Mucosa of rectum (tissue), 2 donors: ENCODE measurements around the gene MMP24OS.

Experiments used
- H3K27ac ChIP-seq, 2 donors: one replicate each; pipeline ENCODE4 v1.7.0; 2013; ENCODE audit warnings: inconsistent platforms in 2 of 2, low read depth in 2 of 2, low read length in 2 of 2
- H3K27me3 ChIP-seq, 2 donors: one replicate each; pipeline ENCODE4 v1.7.0; 2013; ENCODE audit warnings: low read length in 2 of 2; ENCODE audit not compliant: control insufficient read depth in 2 of 2, insufficient read depth in 2 of 2
- H3K36me3 ChIP-seq, 2 donors: one replicate each; pipeline ENCODE4 v1.7.0; 2013; ENCODE audit warnings: low read length in 2 of 2; ENCODE audit not compliant: control insufficient read depth in 2 of 2, insufficient read depth in 2 of 2
- H3K4me1 ChIP-seq, 2 donors: one replicate each; pipeline ENCODE4 v1.7.0; 2013; ENCODE audit warnings: low read length in 2 of 2, mild to moderate bottlenecking in 1 of 2; ENCODE audit not compliant: control insufficient read depth in 2 of 2, insufficient read depth in 2 of 2
- H3K4me3 ChIP-seq, 2 donors: one replicate each; pipeline ENCODE4 v1.7.0; 2013; ENCODE audit warnings: low read length in 2 of 2
- H3K9ac ChIP-seq, 2 donors: one replicate each; pipeline ENCODE4 v1.7.0; 2013; ENCODE audit warnings: low read length in 2 of 2, low read depth in 1 of 2, mild to moderate bottlenecking in 1 of 2
- H3K9me3 ChIP-seq, 2 donors: one replicate each; pipeline ENCODE4 v1.7.0; 2013; ENCODE audit warnings: low read length in 2 of 2; ENCODE audit not compliant: control insufficient read depth in 2 of 2
- donor health status: healthy.
- donor health status: Normal muscosa, but diverticular disease.

The MMP24OS gene

GRCh38 chr20:35275741-35276251, 2.1 kb downstream of the MMP24OS start:
- H3K27me3 ChIP-seq, result no peaks in the 10 kb centered on the region
- H3K27ac ChIP-seq, result no peak overlapping the region
- peaks cover 46 to 47% of the 10 kb centered on the region in 2 donors for H3K36me3 ChIP-seq
- H3K4me1 ChIP-seq, result peaks cover 11 to 15% of the 10 kb centered on the region in 2 donors
- no peak overlapping the region for H3K9ac ChIP-seq
- H3K4me3 ChIP-seq, result no peak overlapping the region
- no peaks in the 10 kb centered on the region for H3K9me3 ChIP-seq

GRCh38 chr20:35274172-35275092, 3.5 kb downstream of the MMP24OS start:
- Histone ChIP-seq H3K4me1 (peaks cover 14 to 15% of the 10 kb centered on the region in 2 donors), H3K4me3 (no peak overlapping the region), H3K9me3 (no peaks in the 10 kb centered on the region), H3K36me3 (peaks cover 35 to 38% of the 10 kb centered on the region in 2 donors), H3K27me3 (no peaks in the 10 kb centered on the region), H3K27ac (no peak overlapping the region), H3K9ac (no peak overlapping the region)

- Histone ChIP-seq H3K4me3 (no peak overlapping the region), H3K9ac (no peak overlapping the region), H3K27me3 (no peaks in the 10 kb centered on the region), H3K27ac (no peak overlapping the region), H3K36me3 (peaks cover 27 to 30% of the 10 kb centered on the region in 2 donors), H3K4me1 (peaks cover 14% of the 10 kb centered on the region in 2 donors), H3K9me3 (no peaks in the 10 kb centered on the region)
Observed at GRCh38 chr20:35273449-35274171, 4.3 kb downstream of the MMP24OS start.

GRCh38 chr20:35271904-35272303, 6.0 kb downstream of the MMP24OS start:
- Histone ChIP-seq H3K4me1 (peaks cover 5 to 11% of the 10 kb centered on the region in 2 donors), H3K27ac (no peak overlapping the region), H3K4me3 (no peak overlapping the region), H3K9ac (no peak overlapping the region), H3K27me3 (no peaks in the 10 kb centered on the region), H3K9me3 (no peaks in the 10 kb centered on the region), H3K36me3 (peaks cover 26 to 31% of the 10 kb centered on the region in 2 donors)

- Histone ChIP-seq H3K9ac (no peak overlapping the region), H3K9me3 (no peaks in the 10 kb centered on the region), H3K4me3 (no peak overlapping the region), H3K27ac (no peak overlapping the region), H3K4me1 (peaks cover 0 to 5% of the 10 kb centered on the region in 2 donors), H3K36me3 (peaks cover 23 to 31% of the 10 kb centered on the region in 2 donors), H3K27me3 (no peaks in the 10 kb centered on the region)
Observed at GRCh38 chr20:35271073-35271882, 6.6 kb downstream of the MMP24OS start.

GRCh38 chr20:35270021-35270902, 7.7 kb downstream of the MMP24OS start:
- H3K9ac ChIP-seq, result no peak overlapping the region
- H3K4me1 ChIP-seq, result peaks cover 0 to 3% of the 10 kb centered on the region in 2 donors
- no peak overlapping the region for H3K27ac ChIP-seq
- no peak overlapping the region for H3K4me3 ChIP-seq
- no peaks in the 10 kb centered on the region for H3K9me3 ChIP-seq
- H3K27me3 ChIP-seq, result no peaks in the 10 kb centered on the region
- H3K36me3 ChIP-seq, result peaks cover 20 to 26% of the 10 kb centered on the region in 2 donors

- Histone ChIP-seq H3K4me3 (no peak overlapping the region), H3K4me1 (peaks cover 0 to 3% of the 10 kb centered on the region in 2 donors), H3K9ac (no peak overlapping the region), H3K36me3 (peaks cover 16 to 21% of the 10 kb centered on the region in 2 donors), H3K27ac (peak overlapping the region in 1 of 2 donors; percentile 32), H3K27me3 (no peaks in the 10 kb centered on the region), H3K9me3 (no peaks in the 10 kb centered on the region)
Observed at GRCh38 chr20:35269055-35269781, 8.7 kb downstream of the MMP24OS start.

GRCh38 chr20:35267092-35267491, 10.8 kb downstream of the MMP24OS start:
- peaks cover 16 to 20% of the 10 kb centered on the region in 2 donors for H3K36me3 ChIP-seq
- H3K4me3 ChIP-seq, result no peak overlapping the region
- no peak overlapping the region for H3K9ac ChIP-seq
- no peaks in the 10 kb centered on the region for H3K27me3 ChIP-seq
- H3K27ac ChIP-seq, result no peak overlapping the region
- H3K9me3 ChIP-seq, result no peaks in the 10 kb centered on the region
- peaks cover 12 to 13% of the 10 kb centered on the region in 2 donors for H3K4me1 ChIP-seq
